Right lobe of liver (tissue), 4 donors: ENCODE measurements around the gene SH2D3C.

Experiments used
- CTCF ChIP-seq, 4 donors: fragments of 200-600 bp in 3 of 4; fragments of 450-650 bp in 1 of 4; IDR thresholded peaks; one replicate each; pipeline versions ENCODE4 v1.5.1 to v1.8.0; 2016 to 2022; ENCODE audit warnings: antibody characterized with exemption in 4 of 4, mild to moderate bottlenecking in 2 of 4
- POLR2A ChIP-seq: fragments of 450-650 bp; IDR thresholded peaks from one replicate; pipeline ENCODE4 v1.6.1; 2017; ENCODE audit warnings: antibody characterized with exemption, mild to moderate bottlenecking
- donor health status: DM: no; HTN: no; CAD: no.
- donor health status: DM: no; HTN: no; CAD: no.
- donor health status: DM: no; HTN: yes; CAD: no.

GRCh38 chr9:127738666-127739065 is 39.8 kb downstream of the SH2D3C start:
- TF ChIP-seq CTCF (IDR thresholded peaks at IDR 0.05) (no peak), POLR2A (no peak)
